ENCODE data around the gene CTSL. TPM values are rescaled to one million over a fixed set of nuclear protein-coding genes. Genes with fewer than 3 reads are reported as not detected.

CTSL gene
- total and polyA plus RNA-seq, 2 donors (not counting 1 experiment from before 2014, with no cell fraction given): 487 to 826 TPM

DNA sequence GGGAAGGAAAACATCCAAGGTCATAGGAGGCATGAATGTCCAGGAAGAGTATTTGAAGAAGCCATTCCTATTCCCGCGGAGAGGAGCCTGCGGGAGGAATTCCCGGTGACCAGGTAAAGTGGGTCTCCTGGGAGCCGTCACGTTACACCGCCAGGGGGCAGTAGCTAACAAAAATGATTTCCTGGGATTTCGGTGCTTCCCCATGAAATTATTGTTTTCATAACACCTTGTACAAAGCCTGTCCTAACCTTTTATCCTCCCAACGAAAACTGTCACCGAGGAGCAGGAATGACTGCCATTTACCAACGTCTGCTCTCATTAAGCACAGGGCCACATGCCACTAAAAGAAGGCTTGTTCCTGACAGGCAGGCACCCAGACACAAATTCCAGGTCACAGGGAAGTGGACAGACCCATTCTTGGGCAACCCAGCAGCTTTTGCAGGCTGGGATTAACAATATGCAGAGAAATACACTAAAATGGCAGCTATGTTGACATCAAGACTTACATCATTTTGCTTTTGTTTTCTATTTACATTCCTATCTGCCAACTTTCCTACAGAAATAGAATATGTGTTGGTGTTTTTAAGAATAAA, 41.2 kb upstream of the CTSL start:
- H3K27ac ChIP-seq (ENCODE audit: insufficient read depth, low read length): no peak overlapping the region
- no peak overlapping the region for H3K4me3 ChIP-seq (replicated peaks in 1 of 4; ENCODE audit: control extremely low read depth in 1 of 4, insufficient read depth in 1 of 4, low read depth in 3 of 4, low read length in 4 of 4)
- no peak overlapping the region for H2AFZ ChIP-seq (ENCODE audit: low read length)
- H3K36me3 ChIP-seq (ENCODE audit: control insufficient read depth, insufficient read depth, low read length): no peaks in the 10 kb centered on the region
- peak; percentile 17 to 46 for DNase-seq (ENCODE audit: low read depth in 2 of 2)
- no peak overlapping the region for H3K9ac ChIP-seq (ENCODE audit: insufficient read depth, low read length)
- TF ChIP-seq EZH2 (IDR thresholded peaks at IDR 0.05; ENCODE audit: low read length, missing control alignments): no peak
- TF ChIP-seq, protein P1, sequence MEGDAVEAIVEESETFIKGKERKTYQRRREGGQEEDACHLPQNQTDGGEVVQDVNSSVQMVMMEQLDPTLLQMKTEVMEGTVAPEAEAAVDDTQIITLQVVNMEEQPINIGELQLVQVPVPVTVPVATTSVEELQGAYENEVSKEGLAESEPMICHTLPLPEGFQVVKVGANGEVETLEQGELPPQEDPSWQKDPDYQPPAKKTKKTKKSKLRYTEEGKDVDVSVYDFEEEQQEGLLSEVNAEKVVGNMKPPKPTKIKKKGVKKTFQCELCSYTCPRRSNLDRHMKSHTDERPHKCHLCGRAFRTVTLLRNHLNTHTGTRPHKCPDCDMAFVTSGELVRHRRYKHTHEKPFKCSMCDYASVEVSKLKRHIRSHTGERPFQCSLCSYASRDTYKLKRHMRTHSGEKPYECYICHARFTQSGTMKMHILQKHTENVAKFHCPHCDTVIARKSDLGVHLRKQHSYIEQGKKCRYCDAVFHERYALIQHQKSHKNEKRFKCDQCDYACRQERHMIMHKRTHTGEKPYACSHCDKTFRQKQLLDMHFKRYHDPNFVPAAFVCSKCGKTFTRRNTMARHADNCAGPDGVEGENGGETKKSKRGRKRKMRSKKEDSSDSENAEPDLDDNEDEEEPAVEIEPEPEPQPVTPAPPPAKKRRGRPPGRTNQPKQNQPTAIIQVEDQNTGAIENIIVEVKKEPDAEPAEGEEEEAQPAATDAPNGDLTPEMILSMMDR (conservative IDR thresholded peaks at IDR 0.05 in 1 of 2, IDR thresholded peaks at IDR 0.05 in 1 of 2; ENCODE audit: low read depth in 1 of 2, low read length in 2 of 2): peak; percentile 62 to 76
- no peaks in the 10 kb centered on the region for H3K27me3 ChIP-seq (ENCODE audit: control insufficient read depth, insufficient read depth, low read length)
- peaks cover 3% of the 10 kb centered on the region for H3K4me1 ChIP-seq (ENCODE audit: control insufficient read depth, extremely low read depth, insufficient read depth, low read length)
- H3K9me3 ChIP-seq (ENCODE audit: control insufficient read depth, insufficient read depth, low read depth, low read length): no peaks in the 10 kb centered on the region
- no peaks in the 10 kb centered on the region for H4K20me1 ChIP-seq (ENCODE audit: control insufficient read depth, extremely low read depth, insufficient read depth, low read length)
- no peaks in the 10 kb centered on the region for H3K79me2 ChIP-seq (ENCODE audit: control insufficient read depth, insufficient read depth, low read length)
- no peak overlapping the region for H3K4me2 ChIP-seq (ENCODE audit: extremely low read depth, insufficient read depth, low read length)

DNA sequence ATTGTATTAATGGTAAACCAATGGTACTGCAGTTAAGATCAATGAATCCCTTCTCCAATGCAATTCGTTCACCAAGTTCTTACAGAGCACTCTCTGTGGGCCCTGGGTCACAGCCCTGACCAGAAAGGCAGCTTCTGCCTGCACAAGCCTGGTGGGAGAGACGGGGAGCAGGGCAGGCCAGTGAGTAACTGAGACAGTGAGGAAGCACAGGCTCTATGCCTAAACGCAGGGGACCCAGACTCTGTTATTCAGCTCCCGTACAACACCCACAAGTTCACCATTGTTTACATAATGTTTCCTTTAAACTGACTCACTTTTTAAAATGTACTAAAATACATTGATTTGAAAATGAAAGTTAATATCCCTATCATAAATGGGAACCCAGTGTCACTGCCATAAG, 40.5 kb upstream of the CTSL start:
- Histone ChIP-seq H3K79me2 (ENCODE audit: control insufficient read depth, insufficient read depth, low read length) (no peaks in the 10 kb centered on the region), H3K9ac (ENCODE audit: insufficient read depth, low read length) (no peak overlapping the region), H3K4me2 (ENCODE audit: extremely low read depth, insufficient read depth, low read length) (no peak overlapping the region), H3K36me3 (ENCODE audit: control insufficient read depth, insufficient read depth, low read length) (no peaks in the 10 kb centered on the region), H3K4me1 (ENCODE audit: control insufficient read depth, extremely low read depth, insufficient read depth, low read length) (peaks cover 3% of the 10 kb centered on the region), H3K9me3 (ENCODE audit: control insufficient read depth, insufficient read depth, low read depth, low read length) (no peaks in the 10 kb centered on the region), H2AFZ (ENCODE audit: low read length) (no peak overlapping the region), H3K4me3 (replicated peaks in 1 of 4; ENCODE audit: control extremely low read depth in 1 of 4, insufficient read depth in 1 of 4, low read depth in 3 of 4, low read length in 4 of 4) (no peak overlapping the region), H3K27ac (ENCODE audit: insufficient read depth, low read length) (no peak overlapping the region), H3K27me3 (ENCODE audit: control insufficient read depth, insufficient read depth, low read length) (no peaks in the 10 kb centered on the region), H4K20me1 (ENCODE audit: control insufficient read depth, extremely low read depth, insufficient read depth, low read length) (no peaks in the 10 kb centered on the region)
- DNase-seq (ENCODE audit: low read depth in 2 of 2): peak; percentile 36 to 52
- no peak for TF ChIP-seq EZH2 (IDR thresholded peaks at IDR 0.05; ENCODE audit: low read length, missing control alignments)
- TF ChIP-seq, protein P1 (conservative IDR thresholded peaks at IDR 0.05 in 1 of 2, IDR thresholded peaks at IDR 0.05 in 1 of 2; ENCODE audit: low read depth in 1 of 2, low read length in 2 of 2): no peak

GRCh38 chr9:87685871-87686519, 39.9 kb upstream of the CTSL start:
- H3K9ac ChIP-seq (ENCODE audit: insufficient read depth, low read length): no peak overlapping the region
- peak; percentile 23 to 39 for DNase-seq (ENCODE audit: low read depth in 2 of 2)
- H3K79me2 ChIP-seq (ENCODE audit: control insufficient read depth, insufficient read depth, low read length): no peaks in the 10 kb centered on the region
- no peak overlapping the region for H3K4me2 ChIP-seq (ENCODE audit: extremely low read depth, insufficient read depth, low read length)
- H3K4me3 ChIP-seq (replicated peaks in 1 of 4; ENCODE audit: control extremely low read depth in 1 of 4, insufficient read depth in 1 of 4, low read depth in 3 of 4, low read length in 4 of 4): no peak overlapping the region
- peaks cover 3% of the 10 kb centered on the region for H3K4me1 ChIP-seq (ENCODE audit: control insufficient read depth, extremely low read depth, insufficient read depth, low read length)
- H2AFZ ChIP-seq (ENCODE audit: low read length): no peak overlapping the region
- no peak overlapping the region for H3K27ac ChIP-seq (ENCODE audit: insufficient read depth, low read length)
- no peaks in the 10 kb centered on the region for H3K27me3 ChIP-seq (ENCODE audit: control insufficient read depth, insufficient read depth, low read length)
- no peaks in the 10 kb centered on the region for H4K20me1 ChIP-seq (ENCODE audit: control insufficient read depth, extremely low read depth, insufficient read depth, low read length)
- no peaks in the 10 kb centered on the region for H3K9me3 ChIP-seq (ENCODE audit: control insufficient read depth, insufficient read depth, low read depth, low read length)
- no peaks in the 10 kb centered on the region for H3K36me3 ChIP-seq (ENCODE audit: control insufficient read depth, insufficient read depth, low read length)
- no peak for TF ChIP-seq EZH2 (IDR thresholded peaks at IDR 0.05; ENCODE audit: low read length, missing control alignments)
- TF ChIP-seq, protein P1 (conservative IDR thresholded peaks at IDR 0.05 in 1 of 2, IDR thresholded peaks at IDR 0.05 in 1 of 2; ENCODE audit: low read depth in 1 of 2, low read length in 2 of 2): no peak

Measured in fibroblast of lung (primary cell).